ENCODE results near the gene REX1BD. TPM values are rescaled to one million over a fixed set of nuclear protein-coding genes. Genes with fewer than 3 reads are reported as not detected.

Gene REX1BD
- total and polyA plus RNA-seq, 2 of the 8 experiments (the other 6 are each of a cell fraction or from before 2014, with no cell fraction given): 56.8 to 62.7 TPM

GRCh38 chr19:18639706-18640243 is 51.2 kb downstream of the REX1BD start (continued):
- TF ChIP-seq, protein P1, sequence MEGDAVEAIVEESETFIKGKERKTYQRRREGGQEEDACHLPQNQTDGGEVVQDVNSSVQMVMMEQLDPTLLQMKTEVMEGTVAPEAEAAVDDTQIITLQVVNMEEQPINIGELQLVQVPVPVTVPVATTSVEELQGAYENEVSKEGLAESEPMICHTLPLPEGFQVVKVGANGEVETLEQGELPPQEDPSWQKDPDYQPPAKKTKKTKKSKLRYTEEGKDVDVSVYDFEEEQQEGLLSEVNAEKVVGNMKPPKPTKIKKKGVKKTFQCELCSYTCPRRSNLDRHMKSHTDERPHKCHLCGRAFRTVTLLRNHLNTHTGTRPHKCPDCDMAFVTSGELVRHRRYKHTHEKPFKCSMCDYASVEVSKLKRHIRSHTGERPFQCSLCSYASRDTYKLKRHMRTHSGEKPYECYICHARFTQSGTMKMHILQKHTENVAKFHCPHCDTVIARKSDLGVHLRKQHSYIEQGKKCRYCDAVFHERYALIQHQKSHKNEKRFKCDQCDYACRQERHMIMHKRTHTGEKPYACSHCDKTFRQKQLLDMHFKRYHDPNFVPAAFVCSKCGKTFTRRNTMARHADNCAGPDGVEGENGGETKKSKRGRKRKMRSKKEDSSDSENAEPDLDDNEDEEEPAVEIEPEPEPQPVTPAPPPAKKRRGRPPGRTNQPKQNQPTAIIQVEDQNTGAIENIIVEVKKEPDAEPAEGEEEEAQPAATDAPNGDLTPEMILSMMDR (IDR thresholded peaks at IDR 0.05; ENCODE audit: control extremely low read depth in 1 of 3, insufficient read depth in 1 of 3, low read depth in 1 of 3, low read length in 3 of 3): no peak

Small RNA genes lying within 50 kb of the gene (small RNA-seq; reads per million reads assigned to genes)
- gene RN7SL155P (ENCODE audit: insufficient read depth): not detected

Other genes starting within 250 kb of the REX1BD start
- 33.2 and 33.4 TPM in 2 replicates for gene PGPEP1, start 248.2 kb upstream of the REX1BD start, total RNA-seq (2021; fragmentation: NEBNext Ultra II Directional; extraction: Animal tissue kit (Norgen Biotek cat#: 25700))
- 16.6 and 17.0 TPM in 2 replicates for gene PGPEP1, start 248.2 kb upstream of the REX1BD start, polyA plus RNA-seq (2011; rRNA removed)
- gene GDF15, start 202.6 kb upstream of the REX1BD start, total RNA-seq (2021; fragmentation: NEBNext Ultra II Directional; extraction: Animal tissue kit (Norgen Biotek cat#: 25700)): 4.1 and 5.0 TPM in 2 replicates
- 8.5 and 18.8 TPM in 2 replicates for gene GDF15, start 202.6 kb upstream of the REX1BD start, polyA plus RNA-seq (2011; rRNA removed)
- 0.20 and 0.23 TPM in 2 replicates for gene LRRC25, start 191.2 kb upstream of the REX1BD start, total RNA-seq (2021; fragmentation: NEBNext Ultra II Directional; extraction: Animal tissue kit (Norgen Biotek cat#: 25700))
- gene LRRC25, start 191.2 kb upstream of the REX1BD start, polyA plus RNA-seq (2011; rRNA removed): 0.31 and 0.41 TPM in 2 replicates
- 26.4 and 30.5 TPM in 2 replicates for gene SSBP4, start 169.4 kb upstream of the REX1BD start, total RNA-seq (2021; fragmentation: NEBNext Ultra II Directional; extraction: Animal tissue kit (Norgen Biotek cat#: 25700))
- gene SSBP4, start 169.4 kb upstream of the REX1BD start, polyA plus RNA-seq (2011; rRNA removed): 33.7 and 51.3 TPM in 2 replicates
- gene ISYNA1, start 150.7 kb upstream of the REX1BD start, total RNA-seq (2021; fragmentation: NEBNext Ultra II Directional; extraction: Animal tissue kit (Norgen Biotek cat#: 25700)): 207 and 215 TPM in 2 replicates
- gene ISYNA1, start 150.7 kb upstream of the REX1BD start, polyA plus RNA-seq (2011; rRNA removed): 264 and 330 TPM in 2 replicates
- 10.2 and 10.5 TPM in 2 replicates for gene ELL, start 66.7 kb upstream of the REX1BD start, total RNA-seq (2021; fragmentation: NEBNext Ultra II Directional; extraction: Animal tissue kit (Norgen Biotek cat#: 25700))
- 5.2 and 8.8 TPM in 2 replicates for gene ELL, start 66.7 kb upstream of the REX1BD start, polyA plus RNA-seq (2011; rRNA removed)
- 264 and 273 TPM in 2 replicates for gene FKBP8, start 45.2 kb upstream of the REX1BD start, total RNA-seq (2021; fragmentation: NEBNext Ultra II Directional; extraction: Animal tissue kit (Norgen Biotek cat#: 25700))
- 309 and 441 TPM in 2 replicates for gene FKBP8, start 45.2 kb upstream of the REX1BD start, polyA plus RNA-seq (2011; rRNA removed)
- 113 and 115 TPM in 2 replicates for gene KXD1, start 30.9 kb upstream of the REX1BD start, total RNA-seq (2021; fragmentation: NEBNext Ultra II Directional; extraction: Animal tissue kit (Norgen Biotek cat#: 25700))
- gene KXD1, start 30.9 kb upstream of the REX1BD start, polyA plus RNA-seq (2011; rRNA removed): 267 and 305 TPM in 2 replicates
- 1,331 and 1,340 TPM in 2 replicates for gene UBA52, start 16.9 kb upstream of the REX1BD start, total RNA-seq (2021; fragmentation: NEBNext Ultra II Directional; extraction: Animal tissue kit (Norgen Biotek cat#: 25700))
- 2,924 and 5,409 TPM in 2 replicates for gene UBA52, start 16.9 kb upstream of the REX1BD start, polyA plus RNA-seq (2011; rRNA removed)
- gene CRLF1, start 18.0 kb downstream of the REX1BD start, total RNA-seq (2021; fragmentation: NEBNext Ultra II Directional; extraction: Animal tissue kit (Norgen Biotek cat#: 25700)): 9.5 and 10.3 TPM in 2 replicates
- 7.2 and 19.2 TPM in 2 replicates for gene CRLF1, start 18.0 kb downstream of the REX1BD start, polyA plus RNA-seq (2011; rRNA removed)
- gene TMEM59L, start 24.1 kb downstream of the REX1BD start, total RNA-seq (2021; fragmentation: NEBNext Ultra II Directional; extraction: Animal tissue kit (Norgen Biotek cat#: 25700)): 8.6 and 12.2 TPM in 2 replicates
- 4.0 and 10.4 TPM in 2 replicates for gene TMEM59L, start 24.1 kb downstream of the REX1BD start, polyA plus RNA-seq (2011; rRNA removed)
- gene KLHL26, start 48.2 kb downstream of the REX1BD start, total RNA-seq (2021; fragmentation: NEBNext Ultra II Directional; extraction: Animal tissue kit (Norgen Biotek cat#: 25700)): 8.8 and 9.0 TPM in 2 replicates
- 2.2 and 6.7 TPM in 2 replicates for gene KLHL26, start 48.2 kb downstream of the REX1BD start, polyA plus RNA-seq (2011; rRNA removed)
- 8.5 TPM in 2 replicates for gene CRTC1, start 94.9 kb downstream of the REX1BD start, total RNA-seq (2021; fragmentation: NEBNext Ultra II Directional; extraction: Animal tissue kit (Norgen Biotek cat#: 25700))
- 2.9 and 6.5 TPM in 2 replicates for gene CRTC1, start 94.9 kb downstream of the REX1BD start, polyA plus RNA-seq (2011; rRNA removed)
- 0.17 and 0.25 TPM in 2 replicates for gene COMP, start 202.5 kb downstream of the REX1BD start, total RNA-seq (2021; fragmentation: NEBNext Ultra II Directional; extraction: Animal tissue kit (Norgen Biotek cat#: 25700))
- gene COMP, start 202.5 kb downstream of the REX1BD start, polyA plus RNA-seq (2011; rRNA removed): 0.17 and 0.35 TPM in 2 replicates
- 62.0 and 64.6 TPM in 2 replicates for gene UPF1, start 243.2 kb downstream of the REX1BD start, total RNA-seq (2021; fragmentation: NEBNext Ultra II Directional; extraction: Animal tissue kit (Norgen Biotek cat#: 25700))
- 46.4 and 77.0 TPM in 2 replicates for gene UPF1, start 243.2 kb downstream of the REX1BD start, polyA plus RNA-seq (2011; rRNA removed)